Lung (tissue), 12 donors: ENCODE data around the gene ACOX1. TPM values are rescaled to one million over a fixed set of nuclear protein-coding genes. Genes with fewer than 3 reads are reported as not detected.

Source experiments
- ATAC-seq: fragments of 200-7000 bp; cut with Tn5 transposase; one replicate; pipeline ENCODE4 v1.9.1; 2020; ENCODE audit warnings: moderate number of reproducible peaks; ENCODE audit not compliant: insufficient read depth, low FRiP score
- DNase-seq, 3 donors: peaks; one replicate each; pipeline ENCODE4 v3.0.0-alpha.2; 2013 to 2017
- H3K27ac ChIP-seq, 2 donors: one replicate each; pipeline ENCODE4 v1.5.1; 2013; ENCODE audit warnings: mild to moderate bottlenecking in 2 of 2, moderate library complexity in 2 of 2, control low read depth in 1 of 2, inconsistent platforms in 1 of 2, low read depth in 1 of 2, low read length in 1 of 2
- H3K27me3 ChIP-seq, 3 donors: one replicate each; pipeline ENCODE4 v1.5.1; 2013; ENCODE audit warnings: low read length in 2 of 3; ENCODE audit not compliant: control insufficient read depth in 3 of 3, insufficient read depth in 3 of 3
- H3K36me3 ChIP-seq, 4 donors: one replicate each; pipeline ENCODE4 v1.5.1; 2013; ENCODE audit warnings: low read length in 4 of 4, mild to moderate bottlenecking in 1 of 4, moderate library complexity in 1 of 4; ENCODE audit not compliant: control insufficient read depth in 4 of 4, insufficient read depth in 4 of 4
- H3K4me1 ChIP-seq, 5 donors: one replicate each; pipeline ENCODE4 v1.5.1; 2013; ENCODE audit warnings: low read length in 5 of 5, mild to moderate bottlenecking in 2 of 5, moderate library complexity in 1 of 5; ENCODE audit not compliant: control insufficient read depth in 5 of 5, insufficient read depth in 5 of 5
- H3K4me3 ChIP-seq: one replicate; pipeline ENCODE4 v1.5.1; 2013; ENCODE audit warnings: mild to moderate bottlenecking, control low read depth, moderate library complexity
- H3K9ac ChIP-seq, 2 donors: one replicate each; pipeline ENCODE4 v1.5.1; 2013; ENCODE audit warnings: low read length in 2 of 2, control low read depth in 1 of 2; ENCODE audit not compliant: insufficient read depth in 1 of 2
- H3K9me3 ChIP-seq, 4 donors: one replicate each; pipeline ENCODE4 v1.5.1; 2013; ENCODE audit warnings: low read length in 3 of 4, mild to moderate bottlenecking in 1 of 4, moderate library complexity in 1 of 4; ENCODE audit not compliant: control insufficient read depth in 4 of 4, insufficient read depth in 3 of 4
- WGBS, 2 donors: extraction: QIAGEN DNeasy Blood & Tissue Kit; methylation state at CpG; one replicate each; pipeline ENCODE4 v1.1.7; 2013; 5-methylcytosine and 5-hydroxymethylcytosine counted together
- polyA plus RNA-seq, 2 donors: library from polyadenylated mRNA; stranded (reverse); fragments of 200-250 nt; gene quantifications; one replicate each; pipeline ENCODE4 v1.2.1, GENCODE V29; 2013
- total RNA-seq, 2 donors: library from RNA; depleted of rRNA in 1 of 2; stranded (reverse); fragments of >200 nt in 1 of 2; gene quantifications; one replicate each; pipeline ENCODE4 v1.2.1, GENCODE V29; 2014 to 2021
- TF ChIP-seq, protein P1 (sequence below): IDR thresholded peaks from 2 replicates; pipeline ENCODE4 v1.5.1; 2012; ENCODE audit warnings: mild to moderate bottlenecking; ENCODE audit errors: control extremely low read depth, extremely low read depth
- donor health status: control.
- donor health status: control.
- donor health status: Bipolar disorder and iron deficiency.
- donor health status: healthy.
- donor health status: DM: yes; HTN: yes; CAD: no.

ACOX1 gene
- total and polyA plus RNA-seq, 4 donors: 19.9 to 80.1 (median 45.9) TPM

DNA sequence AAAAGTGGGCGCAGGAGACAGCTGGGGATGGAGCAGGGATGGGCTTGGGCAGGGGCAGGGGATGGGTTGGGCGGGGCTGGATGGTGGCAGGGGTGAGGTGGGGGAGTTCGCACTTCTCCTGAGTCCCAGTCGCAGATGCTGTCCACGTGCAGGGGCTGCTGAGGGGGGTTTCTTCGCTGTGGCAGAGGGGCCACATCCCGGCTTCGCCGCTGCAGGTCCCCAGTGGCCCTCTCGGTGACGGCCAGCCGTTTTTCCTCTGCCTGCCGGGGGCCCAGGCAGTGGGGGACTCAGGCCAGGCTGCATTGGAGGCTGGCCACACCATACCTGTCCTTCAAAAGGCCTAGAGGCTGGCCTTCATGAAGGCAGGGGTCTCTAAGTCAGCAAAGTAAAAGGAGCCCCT lies 39.8 kb upstream of the ACOX1 start:
- Histone ChIP-seq H3K36me3 (peaks cover 0 to 11% (median 0%) of the 10 kb centered on the region in 4 donors), H3K27ac (no peak overlapping the region), H3K27me3 (no peaks in the 10 kb centered on the region), H3K4me1 (peaks cover 0 to 3% (median 0%) of the 10 kb centered on the region in 5 donors), H3K9ac (no peak overlapping the region), H3K4me3 (no peak overlapping the region), H3K9me3 (no peaks in the 10 kb centered on the region)
- no peak for ATAC-seq
- DNase-seq: no peak
- TF ChIP-seq, protein P1, sequence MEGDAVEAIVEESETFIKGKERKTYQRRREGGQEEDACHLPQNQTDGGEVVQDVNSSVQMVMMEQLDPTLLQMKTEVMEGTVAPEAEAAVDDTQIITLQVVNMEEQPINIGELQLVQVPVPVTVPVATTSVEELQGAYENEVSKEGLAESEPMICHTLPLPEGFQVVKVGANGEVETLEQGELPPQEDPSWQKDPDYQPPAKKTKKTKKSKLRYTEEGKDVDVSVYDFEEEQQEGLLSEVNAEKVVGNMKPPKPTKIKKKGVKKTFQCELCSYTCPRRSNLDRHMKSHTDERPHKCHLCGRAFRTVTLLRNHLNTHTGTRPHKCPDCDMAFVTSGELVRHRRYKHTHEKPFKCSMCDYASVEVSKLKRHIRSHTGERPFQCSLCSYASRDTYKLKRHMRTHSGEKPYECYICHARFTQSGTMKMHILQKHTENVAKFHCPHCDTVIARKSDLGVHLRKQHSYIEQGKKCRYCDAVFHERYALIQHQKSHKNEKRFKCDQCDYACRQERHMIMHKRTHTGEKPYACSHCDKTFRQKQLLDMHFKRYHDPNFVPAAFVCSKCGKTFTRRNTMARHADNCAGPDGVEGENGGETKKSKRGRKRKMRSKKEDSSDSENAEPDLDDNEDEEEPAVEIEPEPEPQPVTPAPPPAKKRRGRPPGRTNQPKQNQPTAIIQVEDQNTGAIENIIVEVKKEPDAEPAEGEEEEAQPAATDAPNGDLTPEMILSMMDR: no peak
- 92 to 96% methylated on average over 13 of the region's 13 CpGs for WGBS, 2 donors

DNA sequence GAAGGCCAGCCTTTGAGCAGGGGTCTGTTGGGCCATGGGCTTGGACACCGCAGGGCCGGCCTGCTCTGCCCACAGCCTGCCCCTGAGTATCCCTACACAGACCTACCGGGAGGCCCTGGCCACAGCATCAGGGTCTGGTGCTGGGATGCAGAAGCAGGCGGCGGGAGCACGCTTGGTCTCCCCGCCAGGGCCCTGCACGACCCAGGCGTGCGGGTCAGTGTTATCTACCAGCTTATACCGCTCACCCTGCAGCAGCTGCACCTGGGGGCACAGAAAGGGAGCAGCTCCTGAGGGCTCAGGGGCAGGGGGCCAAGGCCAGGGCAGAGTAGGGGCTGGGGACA lies 39.3 kb upstream of the ACOX1 start:
- 86 to 94% methylated on average over 11 of the region's 11 CpGs for WGBS, 2 donors

DNA sequence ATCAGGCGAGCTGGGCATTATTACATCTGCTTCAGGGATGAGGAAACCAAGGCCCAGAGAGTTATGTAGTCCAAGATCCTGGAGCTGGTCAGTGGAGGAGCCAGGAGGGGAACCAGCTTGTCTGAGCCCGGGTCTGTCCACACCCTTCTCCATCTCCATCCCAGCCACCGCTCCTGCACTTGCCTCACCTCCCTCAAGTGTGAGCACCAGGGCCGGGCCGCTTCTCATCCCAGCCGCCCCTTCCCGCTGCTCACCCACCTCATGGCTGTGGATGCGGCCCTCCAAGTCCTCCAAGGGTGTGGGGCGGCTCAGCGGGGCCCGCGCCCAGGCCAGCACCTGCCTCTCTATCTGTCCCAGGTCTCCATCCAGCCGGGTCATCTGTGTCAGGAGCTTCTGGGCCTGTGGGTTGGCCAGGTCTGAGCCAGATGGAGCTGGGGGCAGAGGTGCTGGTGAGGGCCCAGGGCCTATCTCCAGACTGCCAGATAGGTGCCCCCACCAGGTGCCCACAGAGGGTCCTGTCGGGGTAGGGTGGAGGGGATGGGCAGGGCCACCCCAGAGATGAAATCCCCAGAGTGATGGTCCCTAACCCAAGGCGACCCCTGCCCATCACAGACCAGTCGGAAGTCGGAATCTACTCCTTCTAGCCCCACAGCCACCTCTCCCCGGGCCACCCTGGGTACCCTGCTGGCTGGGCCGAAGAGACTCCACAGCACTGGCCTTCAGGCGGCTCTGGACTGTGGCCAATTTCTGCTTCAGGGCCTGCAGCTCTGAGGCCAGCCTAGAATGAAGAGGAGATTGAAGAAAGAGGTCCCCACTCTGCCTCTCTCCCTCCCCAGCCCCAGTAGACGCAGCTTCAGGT lies 38.7 kb upstream of the ACOX1 start:
- 94 to 96% methylated on average over 21 of the region's 21 CpGs for WGBS, 2 donors
- Histone ChIP-seq H3K9me3 (no peaks in the 10 kb centered on the region), H3K36me3 (peaks cover 0 to 9% (median 0%) of the 10 kb centered on the region in 4 donors), H3K4me1 (peaks cover 0 to 3% (median 0%) of the 10 kb centered on the region in 5 donors), H3K27ac (no peak overlapping the region), H3K4me3 (no peak overlapping the region), H3K9ac (no peak overlapping the region), H3K27me3 (no peaks in the 10 kb centered on the region)
- DNase-seq (no peak), ATAC-seq (no peak)
- TF ChIP-seq, protein P1: no peak

More for the DNA sequence above, 39.3 kb upstream of the ACOX1 start:
- TF ChIP-seq, protein P1: no peak
- Histone ChIP-seq H3K27me3 (no peaks in the 10 kb centered on the region), H3K9me3 (no peaks in the 10 kb centered on the region), H3K4me3 (no peak overlapping the region), H3K36me3 (peaks cover 0 to 11% (median 0%) of the 10 kb centered on the region in 4 donors), H3K4me1 (peaks cover 0 to 3% (median 0%) of the 10 kb centered on the region in 5 donors), H3K9ac (no peak overlapping the region), H3K27ac (no peak overlapping the region)
- ATAC-seq: no peak
- DNase-seq: no peak
